ENCODE measurements around the gene FRMPD4. TPM values are rescaled to one million over a fixed set of nuclear protein-coding genes. Genes with fewer than 3 reads are reported as not detected.
A peak's percentile ranks its signal among the peaks of the same experiment; 100 is the strongest.

FRMPD4 gene
- total and polyA plus RNA-seq, 2 of the 13 experiments (the other 11 are each of a cell fraction or from before 2014, with no cell fraction given) = not detected

DNA sequence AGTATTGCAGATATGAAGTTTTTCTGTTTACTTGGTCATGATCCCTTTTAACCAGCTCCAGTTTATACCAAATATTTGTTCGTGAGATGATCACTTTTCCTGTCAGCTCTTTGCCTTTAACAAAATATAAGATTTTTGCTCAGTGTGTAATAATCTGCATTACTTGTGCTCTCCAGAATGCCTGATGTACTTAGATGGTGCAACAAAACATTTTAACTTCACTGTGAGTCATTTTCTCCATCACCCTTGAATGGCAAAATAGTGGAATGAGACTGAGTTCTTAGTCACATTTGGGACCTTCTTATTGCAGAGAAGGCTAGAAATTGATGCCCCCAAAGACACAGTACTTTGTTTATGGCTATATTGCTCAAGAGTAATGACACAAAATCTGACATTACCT is 252.0 kb downstream of the FRMPD4 start (continued):
- TF ChIP-seq ZFP91 (CRISPR knock-in tag; IDR thresholded peaks at IDR 0.05; ENCODE audit: borderline replicate concordance) (no peak), MZF1 (CRISPR knock-in tag; IDR thresholded peaks at IDR 0.05; ENCODE audit: borderline replicate concordance) (no peak)

- no peak for FAIRE-seq
Measured at GRCh38 chrX:12396584-12396983, 258.3 kb downstream of the FRMPD4 start.

GRCh38 chrX:12400218-12400617 is 261.9 kb downstream of the FRMPD4 start:
- CTCF ChIA-PET (ENCODE audit: low intra/inter-chr PET ratio, low total read pairs) = no interaction called here
- in situ Hi-C loops (cut with HindIII; ENCODE audit: extremely low pct_ligation_motif_present, low pct_unique_long_range_greater_than_20kb) (no loop called here), intact Hi-C loops (cut with micrococcal nuclease; ENCODE audit: unreplicated experiment) (no loop called here)
- FAIRE-seq (no peak), DNase-seq (ENCODE audit: low spot score) (no peak), ATAC-seq (no peak)
- Histone ChIP-seq H3K4me3 (replicated peaks in 1 of 3; ENCODE audit: insufficient read depth in 1 of 3, low read depth in 2 of 3, low read length in 3 of 3) (no peak overlapping the region), H3K4me1 (ENCODE audit: insufficient read depth, low read length) (no peaks in the 10 kb centered on the region), H3K9me3 (ENCODE audit: low read length) (no peaks in the 10 kb centered on the region), H4K20me1 (ENCODE audit: insufficient read depth, low read length) (no peaks in the 10 kb centered on the region), H2AFZ (ENCODE audit: low read length) (no peak overlapping the region), H3K4me2 (ENCODE audit: low read depth, low read length) (no peak overlapping the region), H3K27ac (ENCODE audit: extremely low read length, insufficient read depth, low read length) (no peak overlapping the region), H3K9ac (ENCODE audit: insufficient read depth, low read depth, low read length) (no peak overlapping the region), H3K36me3 (replicated peaks in 1 of 2; ENCODE audit: control insufficient read depth in 1 of 2, insufficient read depth in 2 of 2, low read length in 2 of 2) (no peaks in the 10 kb centered on the region), H3K79me2 (ENCODE audit: insufficient read depth, low read length) (no peaks in the 10 kb centered on the region), H3K27me3 (ENCODE audit: control insufficient read depth in 1 of 2, insufficient read depth in 2 of 2, low read length in 2 of 2) (no peaks in the 10 kb centered on the region)
- no TSS peak for BruUV-seq (replicated peaks)
- POLR2A ChIA-PET = no interaction called here
- WGBS (ENCODE audit: low lambda C conversion rate) = 0% methylated on average over 4 of the region's 4 CpGs
- TF ChIP-seq SALL2 (CRISPR knock-in tag; IDR thresholded peaks at IDR 0.05) (no peak), MBNL3 (CRISPR knock-in tag; conservative IDR thresholded peaks at IDR 0.05) (no peak), ZNF7 (CRISPR knock-in tag; IDR thresholded peaks at IDR 0.05) (no peak), ZNF740 (CRISPR knock-in tag; IDR thresholded peaks at IDR 0.05) (no peak)

More at GRCh38 chrX:12396584-12396983, 258.3 kb downstream of the FRMPD4 start:
- H3K9ac ChIP-seq (ENCODE audit: insufficient read depth, low read depth, low read length) = no peak overlapping the region
- H3K4me1 ChIP-seq (ENCODE audit: insufficient read depth, low read length) = no peaks in the 10 kb centered on the region
- no peaks in the 10 kb centered on the region for H3K9me3 ChIP-seq (ENCODE audit: low read length)
- intact Hi-C loops (cut with micrococcal nuclease; ENCODE audit: unreplicated experiment) (no loop called here), in situ Hi-C loops (cut with HindIII; ENCODE audit: extremely low pct_ligation_motif_present, low pct_unique_long_range_greater_than_20kb) (no loop called here)
- H4K20me1 ChIP-seq (ENCODE audit: insufficient read depth, low read length) = no peaks in the 10 kb centered on the region
- ChIA-PET POLR2A (no interaction called here), CTCF (ENCODE audit: low intra/inter-chr PET ratio, low total read pairs) (no interaction called here)
- no peak overlapping the region for H3K4me2 ChIP-seq (ENCODE audit: low read depth, low read length)
- H3K27me3 ChIP-seq (ENCODE audit: control insufficient read depth in 1 of 2, insufficient read depth in 2 of 2, low read length in 2 of 2) = no peaks in the 10 kb centered on the region
- no peak overlapping the region for H3K4me3 ChIP-seq (replicated peaks in 1 of 3; ENCODE audit: insufficient read depth in 1 of 3, low read depth in 2 of 3, low read length in 3 of 3)
- no peak overlapping the region for H2AFZ ChIP-seq (ENCODE audit: low read length)
- no peaks in the 10 kb centered on the region for H3K36me3 ChIP-seq (replicated peaks in 1 of 2; ENCODE audit: control insufficient read depth in 1 of 2, insufficient read depth in 2 of 2, low read length in 2 of 2)
- ATAC-seq = no peak
- TF ChIP-seq MAFK (conservative IDR thresholded peaks at IDR 0.05 in 1 of 2, IDR thresholded peaks at IDR 0.05 in 1 of 2; ENCODE audit: low read length in 2 of 2) (peak; percentile 28 to 52; a peak in 3 of 4 replicates), ZNF350 (CRISPR knock-in tag; IDR thresholded peaks at IDR 0.05; ENCODE audit: borderline replicate concordance, low read depth) (no peak), MAFF (IDR thresholded peaks at IDR 0.05; ENCODE audit: low read depth, low read length) (peak; percentile 33; the same call in 1 of the 2 replicates)
- DNase-seq (ENCODE audit: low spot score) = no peak
- BruUV-seq (replicated peaks) = no TSS peak
- no peak overlapping the region for H3K27ac ChIP-seq (ENCODE audit: extremely low read length, insufficient read depth, low read length)
- no peaks in the 10 kb centered on the region for H3K79me2 ChIP-seq (ENCODE audit: insufficient read depth, low read length)

Data from HepG2 (cell line).